H9 (cell line): ENCODE results near the gene C8G. TPM values are rescaled to one million over a fixed set of nuclear protein-coding genes. Genes with fewer than 3 reads are reported as not detected.

Source experiments
- DNase-seq: peaks from one replicate; pipeline ENCODE4 v3.0.0-alpha.2; 2017
- H2AFZ ChIP-seq: one replicate; pipeline ENCODE4 v1.6.1; 2013; ENCODE audit warnings: mild to moderate bottlenecking, low read length, control low read depth, moderate library complexity
- H2AK5ac ChIP-seq: 2 replicates; pipeline ENCODE4 v1.6.1; 2013; ENCODE audit warnings: low read length, control low read depth, mixed read lengths; ENCODE audit not compliant: insufficient read length
- H2BK120ac ChIP-seq: one replicate; pipeline ENCODE4 v1.6.1; 2013; ENCODE audit warnings: low read depth, mild to moderate bottlenecking, low read length, control low read depth, inconsistent platforms; ENCODE audit not compliant: poor library complexity, severe bottlenecking
- H2BK12ac ChIP-seq: 2 replicates; pipeline ENCODE4 v1.6.1; 2013; ENCODE audit warnings: low read length, control low read depth, mixed read lengths, low read depth; ENCODE audit not compliant: insufficient read length
- H2BK15ac ChIP-seq: 2 replicates; pipeline ENCODE4 v1.6.1; 2013; ENCODE audit warnings: low read depth, low read length, control low read depth
- H2BK20ac ChIP-seq: one replicate; pipeline ENCODE4 v1.6.1; 2013; ENCODE audit warnings: low read depth, mild to moderate bottlenecking, low read length, control low read depth, inconsistent platforms; ENCODE audit not compliant: poor library complexity, severe bottlenecking
- H2BK5ac ChIP-seq: 2 replicates; pipeline ENCODE4 v1.6.1; 2013; ENCODE audit warnings: low read length, control low read depth, mixed read lengths; ENCODE audit not compliant: insufficient read length
- H3K14ac ChIP-seq: 2 replicates; pipeline ENCODE4 v1.6.1; 2013; ENCODE audit warnings: low read length, control low read depth; ENCODE audit not compliant: insufficient read depth
- H3K18ac ChIP-seq: 2 replicates; pipeline ENCODE4 v1.6.1; 2013; ENCODE audit warnings: low read depth, mild to moderate bottlenecking, mixed read lengths, low read length, control low read depth; ENCODE audit not compliant: insufficient read length
- H3K23ac ChIP-seq: 2 replicates; pipeline ENCODE4 v1.6.1; 2013; ENCODE audit warnings: low read length, control low read depth, mixed read lengths, low read depth; ENCODE audit not compliant: insufficient read length
- H3K23me2 ChIP-seq: 2 replicates; pipeline ENCODE4 v1.6.1; 2013; ENCODE audit warnings: low read depth, mild to moderate bottlenecking, mixed read lengths, low read length, control low read depth; ENCODE audit not compliant: insufficient read length, poor library complexity, severe bottlenecking
- H3K27ac ChIP-seq: 2 replicates; pipeline ENCODE4 v1.5.1; 2013; ENCODE audit warnings: low read length, control low read depth, mixed read lengths, low read depth; ENCODE audit not compliant: insufficient read length
- H3K27me3 ChIP-seq: 2 replicates; pipeline ENCODE4 v1.6.1; 2013; ENCODE audit warnings: low read length, control low read depth, inconsistent platforms; ENCODE audit not compliant: insufficient read depth
- H3K4ac ChIP-seq: 2 replicates; pipeline ENCODE4 v1.6.1; 2013; ENCODE audit warnings: low read depth, mild to moderate bottlenecking, control low read depth, inconsistent platforms, low read length, moderate library complexity
- H3K4me1 ChIP-seq: 2 replicates; pipeline ENCODE4 v1.6.1; 2013; ENCODE audit warnings: low read length, control low read depth, inconsistent platforms; ENCODE audit not compliant: insufficient read depth
- H3K4me2 ChIP-seq: 2 replicates; pipeline ENCODE4 v1.6.1; 2013; ENCODE audit warnings: low read length, control low read depth, mixed read lengths; ENCODE audit not compliant: insufficient read length, insufficient read depth
- H3K56ac ChIP-seq: 2 replicates; pipeline ENCODE4 v1.6.1; 2013; ENCODE audit warnings: low read depth, mild to moderate bottlenecking, mixed read lengths, low read length, control low read depth; ENCODE audit not compliant: insufficient read length
- H3K79me1 ChIP-seq: 2 replicates; pipeline ENCODE4 v1.6.1; 2013; ENCODE audit warnings: low read depth, mild to moderate bottlenecking, moderate library complexity, low read length, control low read depth, inconsistent platforms; ENCODE audit not compliant: insufficient read depth, poor library complexity, severe bottlenecking
- H3K79me2 ChIP-seq: 2 replicates; pipeline ENCODE4 v1.6.1; 2013; ENCODE audit warnings: low read length, control low read depth, inconsistent platforms; ENCODE audit not compliant: insufficient read depth
- H3K9ac ChIP-seq: 2 replicates; pipeline ENCODE4 v1.6.1; 2013; ENCODE audit warnings: low read length, control low read depth, mixed read lengths; ENCODE audit not compliant: insufficient read length; ENCODE audit errors: extremely low read depth
- H3K9me3 ChIP-seq: one replicate; pipeline ENCODE4 v1.6.1; 2013; ENCODE audit warnings: low read depth, low read length, inconsistent platforms; ENCODE audit not compliant: control insufficient read depth
- H3T11ph ChIP-seq: one replicate; pipeline ENCODE4 v1.6.1; 2013; ENCODE audit warnings: mild to moderate bottlenecking, low read length, control low read depth, inconsistent platforms
- H4K20me1 ChIP-seq: one replicate; pipeline ENCODE4 v1.6.1; 2013; ENCODE audit not compliant: control insufficient read depth, insufficient read length, insufficient read depth
- H4K5ac ChIP-seq: 2 replicates; pipeline ENCODE4 v1.6.1; 2013; ENCODE audit warnings: low read depth, mild to moderate bottlenecking, mixed read lengths, low read length, control low read depth; ENCODE audit not compliant: insufficient read length
- H4K8ac ChIP-seq: replicated peaks from 2 replicates; pipeline ENCODE4 v1.6.1; 2013; ENCODE audit warnings: low read length, control low read depth, mixed read lengths, low read depth; ENCODE audit not compliant: insufficient read length
- H4K91ac ChIP-seq: 2 replicates; pipeline ENCODE4 v1.6.1; 2013; ENCODE audit warnings: low read depth, mild to moderate bottlenecking, moderate library complexity, mixed read lengths, low read length, control low read depth; ENCODE audit not compliant: insufficient read length
- H3K27ac Mint-ChIP-seq, 3 experiments: 2 replicates in 2 of 3; 3 replicates in 1 of 3; pipeline ENCODE4 v1.8.0; 2020 to 2021; ENCODE audit warnings: mixed read lengths in 3 of 3, mild to moderate bottlenecking in 1 of 3, moderate library complexity in 1 of 3
- H3K27me3 Mint-ChIP-seq: 2 replicates; pipeline ENCODE4 v1.8.0; 2021; ENCODE audit warnings: low read depth, mild to moderate bottlenecking, moderate library complexity, mixed read lengths
- H3K36me3 Mint-ChIP-seq, 3 experiments: 2 replicates in 2 of 3; 3 replicates in 1 of 3; pipeline ENCODE4 v1.8.0; 2020 to 2021; ENCODE audit warnings: low read depth in 3 of 3, mixed read lengths in 3 of 3; ENCODE audit not compliant: insufficient read depth in 1 of 3
- H3K4me1 Mint-ChIP-seq, 2 experiments: 2 replicates each; pipeline ENCODE4 v1.8.0; 2020; ENCODE audit warnings: mixed read lengths in 2 of 2
- H3K4me3 Mint-ChIP-seq, 2 experiments: 2 replicates in 1 of 2; 3 replicates in 1 of 2; pipeline ENCODE4 v1.8.0; 2020 to 2021; ENCODE audit warnings: mild to moderate bottlenecking in 2 of 2, mixed read lengths in 2 of 2, moderate library complexity in 1 of 2
- H3K9me3 Mint-ChIP-seq, 2 experiments: 2 replicates in 1 of 2; 3 replicates in 1 of 2; pipeline ENCODE4 v1.8.0; 2020; ENCODE audit warnings: mild to moderate bottlenecking in 2 of 2, mixed read lengths in 2 of 2, moderate library complexity in 1 of 2
- CTCF ChIP-seq: fragments of 200-600 bp; sonication (generic); conservative IDR thresholded peaks from 3 replicates; pipeline ENCODE4 v1.8.0; 2021; ENCODE audit warnings: antibody characterized with exemption, mild to moderate bottlenecking
- WGBS: extraction: QIAGEN DNeasy Blood & Tissue Kit; methylation state at CpG from one replicate; pipeline ENCODE4 v1.1.7; 2013; ENCODE audit warnings: missing lambda C conversion rate, low lambda C conversion rate, mixed read lengths; ENCODE audit not compliant: insufficient read length; ENCODE audit errors: extremely low coverage; 5-methylcytosine and 5-hydroxymethylcytosine counted together
- total RNA-seq: library from RNA; stranded (reverse); gene quantifications from 2 replicates; pipeline ENCODE4 v1.2.1, GENCODE V29; 2021

The C8G gene
- total RNA-seq, 1 experiment from 2014 or later = 0.96 TPM

GRCh38 chr9:136977649-136978072 lies 32.6 kb downstream of the C8G start:
- no peak overlapping the region for H3K9ac ChIP-seq
- no peak overlapping the region for H2AFZ ChIP-seq
- TF ChIP-seq CTCF = no peak
- H3K23me2 ChIP-seq = peaks cover 9% of the 10 kb centered on the region
- H3K23ac ChIP-seq = no peak overlapping the region
- no peak overlapping the region for H3K4ac ChIP-seq
- no peaks in the 10 kb centered on the region for H3K27me3 ChIP-seq
- no peak overlapping the region for H4K8ac ChIP-seq
- peaks cover 7% of the 10 kb centered on the region for H3K27me3 Mint-ChIP-seq
- WGBS = no CpG with 5 or more reads among the region's 33 CpGs
- H3K4me3 Mint-ChIP-seq = peak overlapping the region; percentile 54 to 78
- H3K9me3 ChIP-seq = no peaks in the 10 kb centered on the region
- H3K4me1 ChIP-seq = no peaks in the 10 kb centered on the region; the same call in 1 of the 2 replicates
- H2BK15ac ChIP-seq = no peak overlapping the region
- H3K79me2 ChIP-seq = no peaks in the 10 kb centered on the region
- H4K5ac ChIP-seq = no peak overlapping the region
- H3K36me3 Mint-ChIP-seq = peaks cover 0 to 3% (median 0%) of the 10 kb centered on the region in 3 experiments; a peak in 1 of 7 replicates
- H2BK5ac ChIP-seq = no peak overlapping the region
- H4K91ac ChIP-seq = no peak overlapping the region
- no peak overlapping the region for H2BK20ac ChIP-seq
- H2BK12ac ChIP-seq = no peak overlapping the region
- H3K79me1 ChIP-seq = no peaks in the 10 kb centered on the region
- H3K4me1 Mint-ChIP-seq = peaks cover 2 to 16% of the 10 kb centered on the region in 2 experiments
- DNase-seq = no peak
- no peak overlapping the region for H3K56ac ChIP-seq
- no peak overlapping the region for H3K27ac Mint-ChIP-seq
- H3K4me2 ChIP-seq = peak overlapping the region; percentile 59
- H3K14ac ChIP-seq = no peak overlapping the region
- no peaks in the 10 kb centered on the region for H3K9me3 Mint-ChIP-seq
- no peak overlapping the region for H2AK5ac ChIP-seq
- no peak overlapping the region for H3K27ac ChIP-seq
- no peak overlapping the region for H2BK120ac ChIP-seq
- H4K20me1 ChIP-seq = no peaks in the 10 kb centered on the region
- no peak overlapping the region for H3T11ph ChIP-seq
- H3K18ac ChIP-seq = peak overlapping the region; percentile 65
